GM18870 (cell line): ENCODE results near the gene SV2C.
"Not testable (repeated sequence)": the region's sequence is repeated elsewhere in the genome, so short reads cannot be mapped to it uniquely, and the experiment has no call there.

Experiments used
- ATAC-seq: cut with Tn5 transposase; IDR thresholded peaks from one replicate; pipeline ENCODE4 v1.9.1; 2021; ENCODE audit warnings: moderate library complexity; ENCODE audit not compliant: unreplicated experiment

The SV2C gene, protein sequence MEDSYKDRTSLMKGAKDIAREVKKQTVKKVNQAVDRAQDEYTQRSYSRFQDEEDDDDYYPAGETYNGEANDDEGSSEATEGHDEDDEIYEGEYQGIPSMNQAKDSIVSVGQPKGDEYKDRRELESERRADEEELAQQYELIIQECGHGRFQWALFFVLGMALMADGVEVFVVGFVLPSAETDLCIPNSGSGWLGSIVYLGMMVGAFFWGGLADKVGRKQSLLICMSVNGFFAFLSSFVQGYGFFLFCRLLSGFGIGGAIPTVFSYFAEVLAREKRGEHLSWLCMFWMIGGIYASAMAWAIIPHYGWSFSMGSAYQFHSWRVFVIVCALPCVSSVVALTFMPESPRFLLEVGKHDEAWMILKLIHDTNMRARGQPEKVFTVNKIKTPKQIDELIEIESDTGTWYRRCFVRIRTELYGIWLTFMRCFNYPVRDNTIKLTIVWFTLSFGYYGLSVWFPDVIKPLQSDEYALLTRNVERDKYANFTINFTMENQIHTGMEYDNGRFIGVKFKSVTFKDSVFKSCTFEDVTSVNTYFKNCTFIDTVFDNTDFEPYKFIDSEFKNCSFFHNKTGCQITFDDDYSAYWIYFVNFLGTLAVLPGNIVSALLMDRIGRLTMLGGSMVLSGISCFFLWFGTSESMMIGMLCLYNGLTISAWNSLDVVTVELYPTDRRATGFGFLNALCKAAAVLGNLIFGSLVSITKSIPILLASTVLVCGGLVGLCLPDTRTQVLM

GRCh38 chr5:76082772-76083554 is at the start of gene SV2C:
Gene SV2C, plus strand, starts transcription at chr5:76083383. Its CDS starts 48,368 bp downstream, at chr5:76131751.
- no peak for ATAC-seq

DNA sequence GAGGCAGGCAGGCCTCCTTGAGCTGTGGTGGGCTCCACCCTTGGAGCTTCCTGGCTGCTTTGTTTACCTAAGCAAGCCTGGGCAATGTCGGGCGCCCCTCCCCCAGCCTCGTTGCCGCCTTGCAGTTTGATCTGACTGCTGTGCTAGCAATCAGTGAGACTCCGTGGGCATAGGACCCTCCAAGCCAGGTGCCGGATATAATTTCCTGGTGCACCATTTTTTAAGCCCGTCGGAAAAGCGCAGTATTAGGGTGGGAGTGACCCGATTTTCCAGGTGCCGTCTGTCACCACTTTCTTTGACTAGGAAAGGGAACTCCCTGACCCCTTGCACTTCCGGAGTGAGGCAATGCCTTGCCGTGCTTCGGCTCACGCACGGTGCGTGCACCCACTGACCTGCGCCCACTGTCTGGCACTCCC is 45.4 kb upstream of the SV2C start:
- not testable (repeated sequence) for ATAC-seq

DNA sequence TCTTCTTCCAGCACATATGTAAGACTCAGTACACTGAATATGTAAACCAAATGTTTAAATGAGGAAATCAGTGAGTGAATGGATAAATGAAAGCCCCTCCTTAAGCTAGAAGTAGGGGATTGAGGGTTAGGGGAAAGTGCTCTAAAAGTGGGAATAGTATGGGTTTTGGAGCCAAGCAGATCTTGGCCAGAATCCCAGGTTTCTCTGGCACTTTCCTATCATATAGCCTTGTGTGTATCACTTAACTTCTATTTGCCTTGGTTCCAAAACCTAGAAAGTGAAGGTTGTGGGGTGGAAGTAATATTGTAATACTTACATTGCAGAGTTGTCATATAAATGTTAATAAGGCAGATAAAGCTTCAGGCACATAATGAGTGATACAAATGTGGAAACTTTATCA is 45.0 kb upstream of the SV2C start:
- no peak for ATAC-seq

- ATAC-seq = no peak
These were observed 42.4 kb upstream of the SV2C start for GRCh38 chr5:76040806-76041205.

GRCh38 chr5:76041863-76042262 is 41.3 kb upstream of the SV2C start:
- no peak for ATAC-seq

- no peak for ATAC-seq
These were observed 36.4 kb upstream of the SV2C start for GRCh38 chr5:76046741-76047140.

DNA sequence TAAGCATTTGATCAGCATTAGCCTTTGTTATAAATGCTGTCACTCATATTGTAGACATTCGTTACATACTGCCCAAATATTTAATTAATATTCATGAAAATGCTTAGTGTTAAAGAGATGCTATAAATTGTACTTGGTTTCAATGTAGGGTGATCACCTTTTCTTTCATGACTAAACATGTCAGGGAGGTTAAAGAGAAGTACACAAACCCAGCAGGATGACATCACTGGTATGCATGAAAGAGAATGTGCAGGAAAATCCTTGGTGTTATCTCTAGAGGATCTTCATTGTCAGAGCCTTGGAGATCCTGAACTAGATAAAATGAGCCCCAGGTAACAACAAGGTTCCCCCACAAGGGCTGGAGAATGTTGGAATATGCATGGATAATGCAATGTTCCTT is 33.0 kb upstream of the SV2C start:
- no peak for ATAC-seq

DNA sequence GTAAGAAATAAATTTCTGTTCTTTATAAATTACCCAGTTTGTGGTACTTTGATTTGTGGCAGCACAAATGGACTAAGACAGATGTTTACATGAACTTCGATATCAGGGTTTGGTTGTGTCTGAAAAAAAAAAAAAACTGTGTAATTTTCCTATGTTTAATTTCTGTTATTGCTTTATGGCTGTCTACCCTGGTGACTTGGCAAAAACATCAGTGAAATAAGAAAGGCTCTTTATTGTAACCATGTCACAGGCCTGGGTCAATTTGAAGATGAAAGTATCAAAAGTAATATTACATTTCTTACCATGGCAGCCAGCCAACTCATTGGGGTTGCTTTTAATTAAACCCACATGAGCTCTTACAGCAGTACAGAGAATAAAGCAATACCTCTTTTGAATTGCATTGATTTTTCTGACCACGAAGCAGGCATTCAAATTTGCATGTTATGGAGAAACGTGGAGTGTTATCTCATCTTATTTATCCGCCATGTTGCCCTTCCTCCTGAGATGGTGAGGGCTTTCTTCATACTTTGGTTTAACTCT is 20.6 kb upstream of the SV2C start:
- ATAC-seq = no peak

- ATAC-seq = no peak
These were observed 17.9 kb upstream of the SV2C start for GRCh38 chr5:76065258-76065657.

- no peak for ATAC-seq
These were observed 14.0 kb upstream of the SV2C start for GRCh38 chr5:76069061-76069735.

GRCh38 chr5:76074487-76075065 is 8.6 kb upstream of the SV2C start:
- ATAC-seq = no peak

GRCh38 chr5:76081811-76082771 is 1.1 kb upstream of the SV2C start:
- no peak for ATAC-seq

DNA sequence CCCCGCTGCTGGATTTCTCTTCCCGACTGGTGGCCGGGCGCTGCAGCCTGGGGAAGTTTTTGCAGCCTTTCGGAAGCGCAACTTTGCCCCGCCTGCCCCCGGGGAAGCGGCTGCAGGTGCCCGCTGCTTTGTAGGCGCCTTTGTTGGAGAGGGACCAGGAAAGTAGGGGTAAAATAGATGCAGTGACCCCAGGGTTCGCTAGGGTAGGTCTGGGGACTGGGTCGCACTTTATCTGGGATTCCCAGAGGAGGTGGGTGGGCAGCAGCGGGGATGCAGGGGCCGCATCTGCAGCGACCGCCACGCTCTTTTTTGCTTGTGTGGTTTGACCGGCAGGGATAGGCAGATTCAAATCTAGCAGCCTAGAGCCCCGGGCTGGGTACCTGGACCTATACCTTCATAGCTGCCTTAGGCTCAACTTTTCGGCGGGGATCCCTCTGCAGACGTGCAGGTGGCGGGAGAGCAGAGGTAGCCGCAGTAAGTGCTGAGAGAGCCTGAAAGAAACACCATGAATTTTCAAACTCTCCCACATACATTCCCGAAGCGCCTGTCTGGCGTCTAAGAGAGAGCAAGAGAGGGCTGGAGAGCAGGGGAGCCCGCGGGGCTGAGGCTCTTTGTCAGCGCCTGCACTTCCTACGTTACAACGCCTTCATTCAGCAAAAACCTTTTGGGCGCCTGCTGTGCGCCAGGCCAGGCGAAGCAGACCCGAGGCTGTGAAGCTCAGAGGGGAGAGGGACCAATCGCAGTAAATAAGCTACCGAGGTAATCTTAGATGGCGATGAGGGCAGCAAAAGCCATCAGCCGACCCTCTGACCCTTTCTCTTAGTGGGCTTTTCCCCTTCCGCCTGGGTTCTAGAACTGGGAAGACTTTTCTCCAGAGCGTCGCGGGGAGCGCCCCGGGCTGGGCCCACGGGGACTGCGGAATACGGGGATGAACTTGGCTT is 642 bp downstream of the SV2C start:
- no peak for ATAC-seq

DNA sequence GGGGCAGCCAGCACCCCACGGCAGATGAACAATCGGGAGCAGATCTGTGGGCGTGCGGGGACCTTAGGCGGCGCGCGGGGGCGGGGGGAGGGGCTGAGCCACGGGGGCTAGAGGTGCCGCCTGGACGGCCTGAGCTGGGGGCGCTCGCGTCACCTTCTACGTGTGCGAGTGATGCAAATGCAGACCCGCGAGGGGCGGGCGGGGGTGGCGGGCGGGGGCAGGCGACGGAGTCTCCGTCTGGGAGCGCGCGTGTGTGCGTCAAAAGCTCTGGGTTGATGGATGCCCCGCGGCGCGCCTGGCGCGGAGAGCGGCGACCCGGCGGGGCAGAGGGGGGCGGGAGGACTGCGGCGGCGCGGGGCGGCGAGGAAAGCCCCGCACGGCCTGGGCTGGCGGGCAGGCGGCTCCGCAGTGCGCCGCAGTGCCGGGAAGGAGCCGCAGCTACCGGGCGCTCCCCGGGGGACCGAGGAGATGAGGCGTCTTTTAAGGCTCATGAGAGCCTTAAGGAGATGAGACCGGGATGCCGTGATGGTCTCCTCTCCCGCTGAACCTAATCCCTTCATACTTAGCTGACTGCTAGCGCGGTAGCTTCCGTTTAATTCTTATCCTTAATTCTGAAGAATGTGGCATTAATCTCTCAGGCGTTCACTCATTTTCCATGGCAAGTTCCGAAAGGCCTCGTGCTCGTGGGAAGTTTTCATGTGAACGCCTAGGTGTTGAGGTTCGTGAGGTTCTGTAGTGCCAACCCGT is 1.5 kb downstream of the SV2C start:
- no peak for ATAC-seq

GRCh38 chr5:76085243-76085579 is 2.0 kb downstream of the SV2C start:
- no peak for ATAC-seq

DNA sequence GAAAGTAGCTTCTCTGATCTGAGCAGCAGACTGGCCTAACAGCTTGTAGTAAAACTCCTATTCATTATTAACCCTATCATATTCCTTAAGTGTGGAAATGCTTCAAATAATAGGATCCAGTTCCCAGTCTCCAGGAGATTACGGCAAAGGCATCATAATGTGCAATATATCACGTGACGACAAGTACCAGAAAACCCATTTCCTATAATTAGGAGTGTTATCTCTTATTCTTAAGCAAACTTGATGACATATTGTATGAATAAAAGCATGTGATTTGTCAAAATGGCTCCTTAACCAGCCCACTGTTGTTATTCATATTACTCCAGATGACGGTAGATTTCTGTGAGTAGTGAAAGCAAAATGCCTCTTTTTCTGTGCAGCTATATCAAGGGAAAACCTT is 2.9 kb downstream of the SV2C start:
- no peak for ATAC-seq

- ATAC-seq = not testable (repeated sequence)
These were observed 6.0 kb downstream of the SV2C start for GRCh38 chr5:76089156-76089555.

- ATAC-seq = no peak
These were observed 8.2 kb downstream of the SV2C start for GRCh38 chr5:76091351-76091750.
